Measurements from ENCODE around the gene C2CD4A.
A peak's percentile ranks its signal among the peaks of the same experiment; 100 is the strongest.

The C2CD4A gene

GRCh38 chr15:62052713-62053112 is 14.1 kb upstream of the C2CD4A start:
- Histone ChIP-seq H2BK5ac (ENCODE audit: low read depth, low read length, poor library complexity) (no peak overlapping the region), H3K14ac (ENCODE audit: low read length) (no peak overlapping the region), H3K4ac (ENCODE audit: low read depth, low read length) (no peak overlapping the region), H3K4me3 (ENCODE audit: low read depth, low read length) (no peak overlapping the region), H2BK12ac (ENCODE audit: low read length) (no peak overlapping the region), H3K23ac (ENCODE audit: low read length) (no peak overlapping the region), H3K9ac (ENCODE audit: low read length) (no peak overlapping the region), H3K27me3 (ENCODE audit: insufficient read depth, low read length) (no peaks in the 10 kb centered on the region), H3K27ac (ENCODE audit: low read depth, low read length) (no peak overlapping the region), H3K79me1 (ENCODE audit: low read length) (no peaks in the 10 kb centered on the region), H2AK5ac (ENCODE audit: low read length) (no peak overlapping the region), H2BK120ac (ENCODE audit: insufficient read depth, low read length, poor library complexity) (no peak overlapping the region), H4K12ac (ENCODE audit: low read depth, low read length) (no peak overlapping the region), H3K9me3 (ENCODE audit: insufficient read depth, low read depth, low read length) (no peaks in the 10 kb centered on the region), H4K91ac (ENCODE audit: low read depth, low read length) (no peak overlapping the region), H3K79me2 (ENCODE audit: control insufficient read depth, insufficient read depth, low read length, poor library complexity) (no peaks in the 10 kb centered on the region), H3K4me1 (ENCODE audit: control insufficient read depth in 1 of 2, insufficient read depth in 2 of 2, low read length in 2 of 2) (peaks cover 0 to 2% of the 10 kb centered on the region in 2 experiments), H3K18ac (ENCODE audit: low read length) (no peak overlapping the region), H3K36me3 (ENCODE audit: control insufficient read depth in 1 of 2, insufficient read depth in 2 of 2, low read length in 2 of 2) (no peaks in the 10 kb centered on the region), H3K4me2 (ENCODE audit: low read length) (no peak overlapping the region), H2AFZ (ENCODE audit: insufficient read depth, low read length, poor library complexity) (no peak overlapping the region), H4K8ac (ENCODE audit: low read depth, low read length) (no peak overlapping the region)
- DNase-seq: no peak
- no CpG with 5 or more reads among the region's 1 CpG for WGBS (ENCODE audit: extremely low coverage, insufficient coverage, insufficient read length)

GRCh38 chr15:62053439-62054085 is 13.2 kb upstream of the C2CD4A start:
- no peak overlapping the region for H3K9ac ChIP-seq (ENCODE audit: low read length)
- H4K12ac ChIP-seq (ENCODE audit: low read depth, low read length): no peak overlapping the region
- H2AK5ac ChIP-seq (ENCODE audit: low read length): no peak overlapping the region
- H4K91ac ChIP-seq (ENCODE audit: low read depth, low read length): no peak overlapping the region
- no peak overlapping the region for H3K4me3 ChIP-seq (ENCODE audit: low read depth, low read length)
- no peak overlapping the region for H3K18ac ChIP-seq (ENCODE audit: low read length)
- H2BK120ac ChIP-seq (ENCODE audit: insufficient read depth, low read length, poor library complexity): no peak overlapping the region
- H2BK12ac ChIP-seq (ENCODE audit: low read length): no peak overlapping the region
- DNase-seq: no peak
- no peaks in the 10 kb centered on the region for H3K27me3 ChIP-seq (ENCODE audit: insufficient read depth, low read length)
- H2AFZ ChIP-seq (ENCODE audit: insufficient read depth, low read length, poor library complexity): no peak overlapping the region
- no CpG with 5 or more reads among the region's 5 CpGs for WGBS (ENCODE audit: extremely low coverage, insufficient coverage, insufficient read length)
- peaks cover 0 to 2% of the 10 kb centered on the region in 2 experiments for H3K4me1 ChIP-seq (ENCODE audit: control insufficient read depth in 1 of 2, insufficient read depth in 2 of 2, low read length in 2 of 2)
- H2BK5ac ChIP-seq (ENCODE audit: low read depth, low read length, poor library complexity): no peak overlapping the region
- no peak overlapping the region for H4K8ac ChIP-seq (ENCODE audit: low read depth, low read length)
- no peak overlapping the region for H3K4ac ChIP-seq (ENCODE audit: low read depth, low read length)
- no peak overlapping the region for H3K27ac ChIP-seq (ENCODE audit: low read depth, low read length)
- H3K14ac ChIP-seq (ENCODE audit: low read length): no peak overlapping the region
- no peak overlapping the region for H3K4me2 ChIP-seq (ENCODE audit: low read length)
- H3K9me3 ChIP-seq (ENCODE audit: insufficient read depth, low read depth, low read length): no peaks in the 10 kb centered on the region
- H3K36me3 ChIP-seq (ENCODE audit: control insufficient read depth in 1 of 2, insufficient read depth in 2 of 2, low read length in 2 of 2): no peaks in the 10 kb centered on the region
- no peaks in the 10 kb centered on the region for H3K79me1 ChIP-seq (ENCODE audit: low read length)
- H3K23ac ChIP-seq (ENCODE audit: low read length): peak overlapping the region; percentile 64
- H3K79me2 ChIP-seq (ENCODE audit: control insufficient read depth, insufficient read depth, low read length, poor library complexity): no peaks in the 10 kb centered on the region

GRCh38 chr15:62054979-62055378 is 11.8 kb upstream of the C2CD4A start:
- H3K23ac ChIP-seq (ENCODE audit: low read length): no peak overlapping the region
- peak; percentile 4 to 48 for DNase-seq
- peaks cover 1% of the 10 kb centered on the region for H3K79me1 ChIP-seq (ENCODE audit: low read length)
- no peak overlapping the region for H4K91ac ChIP-seq (ENCODE audit: low read depth, low read length)
- no peak overlapping the region for H3K27ac ChIP-seq (ENCODE audit: low read depth, low read length)
- no peak overlapping the region for H2AFZ ChIP-seq (ENCODE audit: insufficient read depth, low read length, poor library complexity)
- no peak overlapping the region for H2AK5ac ChIP-seq (ENCODE audit: low read length)
- H3K9ac ChIP-seq (ENCODE audit: low read length): no peak overlapping the region
- no peaks in the 10 kb centered on the region for H3K27me3 ChIP-seq (ENCODE audit: insufficient read depth, low read length)
- peaks cover 0 to 2% of the 10 kb centered on the region in 2 experiments for H3K4me1 ChIP-seq (ENCODE audit: control insufficient read depth in 1 of 2, insufficient read depth in 2 of 2, low read length in 2 of 2)
- no peak overlapping the region for H2BK5ac ChIP-seq (ENCODE audit: low read depth, low read length, poor library complexity)
- H4K8ac ChIP-seq (ENCODE audit: low read depth, low read length): no peak overlapping the region
- H3K18ac ChIP-seq (ENCODE audit: low read length): no peak overlapping the region
- H3K9me3 ChIP-seq (ENCODE audit: insufficient read depth, low read depth, low read length): no peaks in the 10 kb centered on the region
- H3K4ac ChIP-seq (ENCODE audit: low read depth, low read length): no peak overlapping the region
- H2BK120ac ChIP-seq (ENCODE audit: insufficient read depth, low read length, poor library complexity): no peak overlapping the region
- H3K79me2 ChIP-seq (ENCODE audit: control insufficient read depth, insufficient read depth, low read length, poor library complexity): peaks cover 2% of the 10 kb centered on the region
- H3K14ac ChIP-seq (ENCODE audit: low read length): no peak overlapping the region
- no peak overlapping the region for H3K4me3 ChIP-seq (ENCODE audit: low read depth, low read length)
- no peak overlapping the region for H2BK12ac ChIP-seq (ENCODE audit: low read length)
- no peak overlapping the region for H3K4me2 ChIP-seq (ENCODE audit: low read length)
- H4K12ac ChIP-seq (ENCODE audit: low read depth, low read length): no peak overlapping the region
- no CpG with 5 or more reads among the region's 5 CpGs for WGBS (ENCODE audit: extremely low coverage, insufficient coverage, insufficient read length)
- no peaks in the 10 kb centered on the region for H3K36me3 ChIP-seq (ENCODE audit: control insufficient read depth in 1 of 2, insufficient read depth in 2 of 2, low read length in 2 of 2)

- Histone ChIP-seq H3K79me1 (ENCODE audit: low read length) (peaks cover 3% of the 10 kb centered on the region), H3K4me3 (ENCODE audit: low read depth, low read length) (no peak overlapping the region), H2AFZ (ENCODE audit: insufficient read depth, low read length, poor library complexity) (no peak overlapping the region), H3K4ac (ENCODE audit: low read depth, low read length) (no peak overlapping the region), H3K79me2 (ENCODE audit: control insufficient read depth, insufficient read depth, low read length, poor library complexity) (peaks cover 4% of the 10 kb centered on the region), H2AK5ac (ENCODE audit: low read length) (no peak overlapping the region), H4K8ac (ENCODE audit: low read depth, low read length) (no peak overlapping the region), H3K4me1 (ENCODE audit: control insufficient read depth in 1 of 2, insufficient read depth in 2 of 2, low read length in 2 of 2) (peaks cover 2 to 4% of the 10 kb centered on the region in 2 experiments), H2BK120ac (ENCODE audit: insufficient read depth, low read length, poor library complexity) (no peak overlapping the region), H3K27me3 (ENCODE audit: insufficient read depth, low read length) (no peaks in the 10 kb centered on the region), H3K9ac (ENCODE audit: low read length) (no peak overlapping the region), H3K9me3 (ENCODE audit: insufficient read depth, low read depth, low read length) (no peaks in the 10 kb centered on the region), H2BK12ac (ENCODE audit: low read length) (no peak overlapping the region), H3K36me3 (ENCODE audit: control insufficient read depth in 1 of 2, insufficient read depth in 2 of 2, low read length in 2 of 2) (no peaks in the 10 kb centered on the region), H4K12ac (ENCODE audit: low read depth, low read length) (no peak overlapping the region), H3K27ac (ENCODE audit: low read depth, low read length) (no peak overlapping the region), H3K14ac (ENCODE audit: low read length) (no peak overlapping the region), H3K18ac (ENCODE audit: low read length) (no peak overlapping the region), H3K4me2 (ENCODE audit: low read length) (no peak overlapping the region), H3K23ac (ENCODE audit: low read length) (no peak overlapping the region), H4K91ac (ENCODE audit: low read depth, low read length) (no peak overlapping the region), H2BK5ac (ENCODE audit: low read depth, low read length, poor library complexity) (no peak overlapping the region)
- no CpG with 5 or more reads among the region's 4 CpGs for WGBS (ENCODE audit: extremely low coverage, insufficient coverage, insufficient read length)
- no peak for DNase-seq
These were observed 9.3 kb upstream of the C2CD4A start for GRCh38 chr15:62057341-62057980.

All from trophoblast cell (in vitro differentiated cells and primary cell).